ENCODE measurements around the gene RGS8. TPM values are rescaled to one million over a fixed set of nuclear protein-coding genes. Genes with fewer than 3 reads are reported as not detected.

The RGS8 gene
- total RNA-seq, 1 donor from 2014 or later, result not detected

DNA sequence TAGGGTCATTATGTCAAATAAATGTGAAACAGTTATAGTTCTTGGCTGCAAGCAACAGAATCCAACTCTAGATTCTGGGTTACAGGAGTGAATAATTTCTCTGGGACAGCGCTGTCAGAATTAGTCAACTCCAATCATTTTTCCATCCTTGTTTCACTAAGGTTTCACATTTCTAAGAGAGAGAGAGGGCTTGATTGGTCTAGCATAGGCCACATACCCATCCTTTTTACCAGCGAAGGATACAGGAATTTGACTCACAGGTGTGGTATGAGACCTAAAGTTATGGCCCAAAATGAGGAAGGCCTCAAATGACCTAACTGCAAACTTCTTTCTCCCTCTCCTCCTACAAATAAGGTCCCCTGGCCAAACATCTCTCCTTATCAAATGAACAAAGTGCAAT is 25.5 kb upstream of the RGS8 start:
- H3K4me3 ChIP-seq, result no peak overlapping the region
- H3K9me3 ChIP-seq, result no peaks in the 10 kb centered on the region
- DNase-seq (no peak), ATAC-seq (no peak)
- H3K27ac ChIP-seq, result no peak overlapping the region
- intact Hi-C loops (cut with DNase I), result no loop called here
- H3K4me1 ChIP-seq, result no peaks in the 10 kb centered on the region
- TF ChIP-seq, protein P1, sequence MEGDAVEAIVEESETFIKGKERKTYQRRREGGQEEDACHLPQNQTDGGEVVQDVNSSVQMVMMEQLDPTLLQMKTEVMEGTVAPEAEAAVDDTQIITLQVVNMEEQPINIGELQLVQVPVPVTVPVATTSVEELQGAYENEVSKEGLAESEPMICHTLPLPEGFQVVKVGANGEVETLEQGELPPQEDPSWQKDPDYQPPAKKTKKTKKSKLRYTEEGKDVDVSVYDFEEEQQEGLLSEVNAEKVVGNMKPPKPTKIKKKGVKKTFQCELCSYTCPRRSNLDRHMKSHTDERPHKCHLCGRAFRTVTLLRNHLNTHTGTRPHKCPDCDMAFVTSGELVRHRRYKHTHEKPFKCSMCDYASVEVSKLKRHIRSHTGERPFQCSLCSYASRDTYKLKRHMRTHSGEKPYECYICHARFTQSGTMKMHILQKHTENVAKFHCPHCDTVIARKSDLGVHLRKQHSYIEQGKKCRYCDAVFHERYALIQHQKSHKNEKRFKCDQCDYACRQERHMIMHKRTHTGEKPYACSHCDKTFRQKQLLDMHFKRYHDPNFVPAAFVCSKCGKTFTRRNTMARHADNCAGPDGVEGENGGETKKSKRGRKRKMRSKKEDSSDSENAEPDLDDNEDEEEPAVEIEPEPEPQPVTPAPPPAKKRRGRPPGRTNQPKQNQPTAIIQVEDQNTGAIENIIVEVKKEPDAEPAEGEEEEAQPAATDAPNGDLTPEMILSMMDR (IDR thresholded peaks at IDR 0.05), result no peak
- no peaks in the 10 kb centered on the region for H3K27me3 ChIP-seq (ENCODE audit: low read depth)
- H3K36me3 ChIP-seq, result no peaks in the 10 kb centered on the region

DNA sequence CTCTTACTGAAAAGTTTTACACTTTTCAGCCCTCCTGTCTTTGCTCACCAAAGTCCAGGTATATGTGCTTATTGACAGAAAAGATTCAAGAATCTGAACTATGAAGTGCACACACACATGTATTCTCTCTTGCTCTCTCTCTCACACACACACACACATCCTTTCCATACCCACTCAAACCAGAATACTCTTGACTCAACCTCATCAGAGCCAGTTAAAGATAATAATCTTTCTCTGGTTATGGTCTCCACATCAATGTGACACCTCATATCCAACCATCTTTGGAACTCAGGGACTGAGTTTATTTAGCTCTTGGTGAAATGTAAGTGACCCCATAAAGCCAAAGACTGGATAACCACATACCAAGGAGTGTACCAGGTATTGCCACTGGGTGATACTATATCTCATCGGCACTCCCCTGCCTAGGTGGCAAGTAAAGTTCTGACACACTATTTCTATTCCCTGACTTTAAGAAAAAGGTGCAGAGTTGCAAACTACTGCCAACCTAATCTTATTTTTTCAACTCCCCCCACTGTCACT is 24.9 kb upstream of the RGS8 start:
- intact Hi-C loops (cut with DNase I), result no loop called here
- ATAC-seq (no peak), DNase-seq (no peak)
- H3K27me3 ChIP-seq (ENCODE audit: low read depth), result no peaks in the 10 kb centered on the region
- no peak overlapping the region for H3K4me3 ChIP-seq
- no peak overlapping the region for H3K27ac ChIP-seq
- TF ChIP-seq, protein P1 (IDR thresholded peaks at IDR 0.05), result no peak
- no peaks in the 10 kb centered on the region for H3K9me3 ChIP-seq
- no peaks in the 10 kb centered on the region for H3K4me1 ChIP-seq
- no peaks in the 10 kb centered on the region for H3K36me3 ChIP-seq

DNA sequence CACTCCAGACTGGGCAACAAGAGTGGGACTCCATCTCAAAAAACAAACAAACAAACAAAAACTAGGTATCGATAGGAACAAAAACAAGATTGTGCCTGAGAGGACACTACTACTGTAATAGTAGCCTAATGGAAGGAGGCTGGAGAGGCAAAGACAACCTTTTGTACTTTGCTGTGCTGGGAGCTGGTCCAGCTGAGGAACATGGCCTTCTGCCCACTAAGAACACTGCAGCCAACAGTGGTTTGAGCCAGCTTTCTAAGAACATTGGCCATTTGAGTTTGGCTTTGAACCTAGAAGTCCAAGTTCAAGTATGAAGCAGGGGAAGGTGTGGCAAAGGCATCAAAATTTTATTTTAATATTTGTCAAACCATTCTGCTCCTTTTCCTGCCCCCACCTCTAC is 22.7 kb upstream of the RGS8 start:
- no peak for DNase-seq
- intact Hi-C loops (cut with DNase I), result no loop called here
- H3K27ac ChIP-seq, result no peak overlapping the region
- TF ChIP-seq, protein P1 (IDR thresholded peaks at IDR 0.05), result no peak
- ATAC-seq, result no peak
- H3K27me3 ChIP-seq (ENCODE audit: low read depth), result no peaks in the 10 kb centered on the region
- no peak overlapping the region for H3K4me3 ChIP-seq
- H3K36me3 ChIP-seq, result no peaks in the 10 kb centered on the region
- H3K4me1 ChIP-seq, result no peaks in the 10 kb centered on the region
- no peaks in the 10 kb centered on the region for H3K9me3 ChIP-seq

DNA sequence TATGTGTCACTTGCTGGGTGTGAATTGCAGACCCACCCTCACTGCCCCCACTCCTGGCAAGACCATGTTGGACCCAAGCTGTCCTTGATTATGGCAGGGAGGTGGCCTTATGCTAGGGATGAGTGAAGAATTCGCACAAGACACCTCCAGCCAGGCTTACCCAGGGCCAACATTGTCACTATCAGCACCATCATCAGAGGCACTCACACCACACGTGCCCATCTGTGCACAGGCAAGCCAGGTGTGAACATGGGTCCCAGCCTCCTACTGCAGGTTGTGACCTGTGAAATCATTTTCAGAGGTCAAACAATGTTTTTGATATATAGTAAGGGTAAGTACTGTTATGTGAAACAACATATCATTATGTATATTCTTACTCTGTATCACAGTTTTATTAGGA is 20.3 kb upstream of the RGS8 start:
- Histone ChIP-seq H3K4me1 (no peaks in the 10 kb centered on the region), H3K36me3 (no peaks in the 10 kb centered on the region), H3K27ac (no peak overlapping the region), H3K27me3 (ENCODE audit: low read depth) (no peaks in the 10 kb centered on the region), H3K4me3 (no peak overlapping the region), H3K9me3 (no peaks in the 10 kb centered on the region)
- TF ChIP-seq, protein P1 (IDR thresholded peaks at IDR 0.05), result no peak
- ATAC-seq (no peak), DNase-seq (no peak)
- intact Hi-C loops (cut with DNase I), result no loop called here

DNA sequence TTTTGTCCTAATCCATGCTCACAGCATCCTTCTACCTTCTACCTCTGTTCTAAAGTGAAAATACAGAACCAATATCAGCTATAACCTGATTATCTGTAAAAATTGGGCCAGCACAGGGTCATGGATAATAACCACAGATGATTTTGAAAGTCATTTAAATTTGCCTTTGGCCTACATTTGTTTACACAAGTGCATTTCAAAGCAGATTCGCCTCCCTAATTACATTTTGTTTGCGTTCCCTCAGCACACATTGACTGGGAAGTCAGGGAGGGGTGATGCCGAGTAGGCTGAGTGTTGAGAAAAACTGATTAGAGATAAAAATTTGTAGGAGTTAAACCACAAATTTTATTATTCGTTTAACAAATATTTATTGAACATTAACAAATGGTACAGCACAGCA is 19.2 kb upstream of the RGS8 start:
- Histone ChIP-seq H3K27me3 (ENCODE audit: low read depth) (no peaks in the 10 kb centered on the region), H3K4me3 (no peak overlapping the region), H3K4me1 (no peaks in the 10 kb centered on the region), H3K36me3 (no peaks in the 10 kb centered on the region), H3K9me3 (no peaks in the 10 kb centered on the region), H3K27ac (no peak overlapping the region)
- TF ChIP-seq, protein P1 (IDR thresholded peaks at IDR 0.05), result no peak
- no peak for ATAC-seq
- DNase-seq, result no peak
- intact Hi-C loops (cut with DNase I), result no loop called here
